Umbilical cord (tissue), 2 donors: Measurements from ENCODE around the gene ZNF581. TPM values are rescaled to one million over a fixed set of nuclear protein-coding genes. Genes with fewer than 3 reads are reported as not detected.

ENCODE experiments used
- DNase-seq: peaks from one replicate; pipeline ENCODE4 v3.0.0-alpha.2; 2015; ENCODE audit warnings: low spot score
- total RNA-seq: library from RNA; depleted of rRNA; stranded (reverse); fragments of >200 nt; gene quantifications from one replicate; pipeline ENCODE4 v1.2.3, GENCODE V29; 2014; ENCODE audit warnings: low replicate concordance; ENCODE audit not compliant: insufficient read depth

The ZNF581 gene
- total RNA-seq, 1 donor from 2014 or later, result 20.0 TPM

DNA sequence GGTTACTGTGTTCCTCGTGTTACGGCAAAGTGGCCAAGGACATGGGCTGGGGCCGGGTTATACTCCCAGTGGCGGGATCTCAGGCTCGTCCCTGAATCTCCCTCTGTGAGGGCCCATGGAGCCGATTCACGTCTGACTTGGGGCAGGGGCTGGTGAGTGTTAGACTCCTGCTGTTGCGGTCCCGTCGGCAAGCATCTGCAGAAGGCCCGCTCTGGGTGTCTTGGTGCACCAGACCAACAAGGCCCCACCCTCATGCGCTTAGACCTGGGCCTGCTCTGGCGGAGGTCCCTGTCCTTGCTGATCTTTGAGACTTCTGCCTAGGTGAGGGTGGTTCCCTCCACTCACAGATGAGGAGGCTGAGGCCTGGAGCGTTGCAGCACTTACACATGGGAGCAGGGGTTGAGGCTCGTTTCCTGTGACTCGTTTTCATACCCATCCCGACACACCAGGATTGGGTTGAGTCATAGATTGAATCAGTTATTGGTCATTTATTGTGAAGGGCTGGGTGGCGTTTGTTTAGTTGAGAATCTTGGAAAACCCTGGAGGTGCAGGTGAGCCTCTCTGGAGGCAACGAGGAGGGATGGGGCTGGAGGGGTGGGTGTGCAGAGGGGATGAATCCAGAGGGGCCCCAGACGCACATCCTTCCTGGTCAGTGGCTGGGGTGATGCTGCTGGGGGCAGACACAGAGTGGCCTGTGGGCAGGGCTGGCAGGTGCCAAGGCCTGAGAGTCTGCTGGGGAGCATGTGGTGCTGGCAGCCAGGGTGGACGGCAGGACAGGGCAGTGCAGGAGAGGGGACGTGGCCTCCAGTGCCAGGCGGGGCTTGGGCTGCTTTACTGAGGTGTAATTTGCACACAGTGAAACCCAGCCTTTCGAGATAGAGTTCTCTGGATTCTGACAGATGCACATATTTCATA lies 36.2 kb downstream of the ZNF581 start:
- DNase-seq, result no peak

DNA sequence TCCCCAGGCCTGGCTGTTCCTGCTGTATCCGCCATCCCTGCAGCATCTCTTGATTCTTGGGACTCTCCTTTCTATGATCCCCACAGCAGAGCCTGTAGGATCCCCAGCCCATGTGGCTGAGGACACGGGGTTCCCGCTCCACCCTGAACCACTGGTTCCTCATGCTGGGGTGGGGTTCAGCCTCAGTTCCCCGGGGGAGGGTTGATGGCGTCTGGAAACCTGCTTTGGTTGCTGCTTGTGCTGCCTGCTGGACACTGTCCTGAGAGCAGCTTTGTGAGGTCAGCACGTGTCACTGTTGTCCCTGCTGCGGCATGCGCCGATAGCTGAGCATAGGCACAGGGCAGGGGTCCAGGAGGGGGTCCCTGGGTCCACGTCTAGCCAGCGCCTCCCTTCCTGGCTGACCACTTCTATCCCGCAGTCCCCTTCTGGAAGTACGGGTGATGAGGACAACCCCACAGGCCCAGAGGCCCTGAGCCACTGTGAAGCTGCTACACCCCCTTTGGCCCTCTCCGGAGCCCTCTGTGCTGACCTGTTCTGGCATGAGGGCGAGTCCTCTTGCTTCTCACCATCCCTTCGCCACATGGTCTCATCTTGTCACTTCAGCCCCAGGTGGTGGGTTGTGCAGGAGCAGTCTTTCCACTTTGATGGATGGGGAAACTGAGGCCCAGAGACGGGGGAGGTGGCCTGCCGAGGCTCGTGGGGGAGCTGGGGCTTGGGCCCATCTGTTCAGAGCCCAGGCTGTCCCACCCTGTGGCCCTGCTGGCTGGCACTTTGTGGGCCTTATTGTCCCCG lies 37.1 kb downstream of the ZNF581 start:
- no peak for DNase-seq

DNA sequence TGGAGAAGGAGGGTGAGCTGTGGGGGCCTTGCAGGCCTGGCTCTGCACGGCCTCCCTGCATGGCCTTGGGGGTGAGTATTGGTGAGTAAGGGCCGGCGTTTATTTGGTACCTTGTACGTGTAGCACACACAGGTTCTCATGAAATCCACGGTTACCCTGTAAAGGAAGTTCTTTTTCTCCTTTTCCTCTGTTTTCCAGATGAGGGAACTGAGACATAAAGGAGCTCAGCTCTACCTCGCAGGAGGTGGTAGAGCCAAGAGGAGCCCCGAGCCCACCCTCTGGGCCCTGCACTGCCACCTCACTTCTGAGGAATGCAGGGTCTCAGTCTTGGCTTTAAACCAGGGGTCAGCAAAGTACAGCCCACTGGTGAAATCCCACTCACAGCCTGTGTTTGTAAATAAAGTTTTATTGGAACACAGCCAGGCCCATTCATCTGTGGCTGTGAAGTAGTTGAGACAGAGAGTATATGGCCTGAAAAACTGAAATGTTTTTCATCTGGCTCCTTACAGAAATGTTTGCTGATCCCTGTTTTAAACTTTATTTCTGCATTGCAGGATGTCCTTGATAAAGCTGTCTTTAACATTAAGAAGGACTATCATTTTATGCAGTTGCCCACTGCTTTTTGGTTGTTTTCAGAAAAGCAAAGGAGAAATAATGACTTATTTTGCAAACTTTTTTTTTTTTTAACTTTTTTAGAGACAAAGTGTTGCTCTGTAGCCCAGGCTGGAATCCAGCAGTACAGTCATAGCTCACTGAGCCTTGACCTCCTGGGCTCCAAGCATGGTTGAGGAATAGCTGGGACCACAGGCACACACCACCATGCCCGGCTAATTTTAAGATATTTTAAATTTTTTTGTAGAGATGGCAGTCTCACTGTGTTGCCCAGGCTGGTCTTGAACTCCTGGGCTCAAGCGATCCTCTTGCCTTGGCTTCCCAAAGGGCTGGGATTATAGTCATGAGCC lies 38.0 kb downstream of the ZNF581 start:
- no peak for DNase-seq

DNA sequence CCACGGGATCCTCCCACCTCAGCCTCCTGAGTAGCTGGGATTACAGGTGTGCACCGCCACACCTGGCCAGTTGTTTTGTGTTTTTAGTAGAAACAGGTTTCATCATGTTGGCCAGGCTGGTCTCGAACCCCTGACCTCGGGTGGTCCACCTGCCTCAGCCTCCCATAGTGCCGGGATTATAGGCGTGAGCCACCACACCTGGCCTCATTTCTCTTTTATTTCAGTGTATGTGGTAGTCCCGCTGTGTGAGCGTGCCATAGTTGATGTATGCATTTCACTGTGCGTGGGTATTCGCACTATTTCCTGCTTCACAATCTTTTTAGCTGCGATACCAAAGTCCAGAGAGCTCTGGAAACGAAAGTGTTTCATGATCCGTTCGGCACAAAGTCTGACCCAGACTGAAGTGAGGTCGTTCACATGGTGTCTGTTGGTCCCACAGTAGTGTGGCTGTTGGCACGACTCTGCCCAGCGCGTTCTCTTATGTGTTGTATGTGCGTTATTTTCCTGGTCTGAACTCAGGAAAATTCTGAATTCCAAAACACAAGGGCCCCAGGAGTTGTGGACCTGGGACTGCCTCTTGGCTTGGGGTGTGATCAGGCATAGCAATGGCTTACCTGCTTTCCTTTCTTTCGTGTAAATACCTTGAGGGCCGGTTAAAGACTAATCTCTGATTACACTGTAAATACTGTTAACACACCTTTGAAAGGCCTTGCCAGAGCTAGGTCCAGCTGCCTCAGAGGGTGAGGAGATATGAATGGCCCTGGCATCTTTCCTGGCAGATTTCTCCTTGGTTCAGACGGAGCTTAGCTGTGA lies 40.2 kb downstream of the ZNF581 start:
- no peak for DNase-seq

DNA sequence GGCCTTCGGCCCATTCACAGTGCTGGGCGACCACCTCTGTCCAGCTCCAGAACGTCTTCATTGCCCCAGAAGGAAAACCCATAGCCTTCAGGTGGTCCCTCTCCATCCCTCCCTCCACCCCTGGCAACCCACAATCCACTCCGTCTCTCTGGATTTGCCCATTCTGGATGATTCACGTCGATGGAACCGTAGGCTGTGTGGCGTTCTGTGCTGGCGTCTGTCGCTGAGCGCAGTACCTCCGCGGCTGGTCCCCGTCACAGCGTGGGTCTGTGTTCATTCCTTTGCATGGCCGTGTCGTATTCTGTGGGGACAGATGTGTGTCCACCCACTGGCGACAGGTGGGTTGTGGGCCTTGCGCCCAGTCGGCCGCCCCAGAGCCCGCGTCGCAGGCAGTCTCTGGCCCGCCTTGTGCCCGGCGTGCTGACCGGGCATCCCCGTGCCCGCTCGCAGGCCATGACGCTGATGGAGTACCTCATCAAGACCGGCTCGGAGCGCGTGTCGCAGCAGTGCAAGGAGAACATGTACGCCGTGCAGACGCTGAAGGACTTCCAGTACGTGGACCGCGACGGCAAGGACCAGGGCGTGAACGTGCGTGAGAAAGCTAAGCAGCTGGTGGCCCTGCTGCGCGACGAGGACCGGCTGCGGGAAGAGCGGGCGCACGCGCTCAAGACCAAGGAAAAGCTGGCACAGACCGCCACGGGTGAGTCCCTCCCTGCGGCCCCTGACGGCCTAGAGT lies 41.7 kb downstream of the ZNF581 start:
- no peak for DNase-seq

DNA sequence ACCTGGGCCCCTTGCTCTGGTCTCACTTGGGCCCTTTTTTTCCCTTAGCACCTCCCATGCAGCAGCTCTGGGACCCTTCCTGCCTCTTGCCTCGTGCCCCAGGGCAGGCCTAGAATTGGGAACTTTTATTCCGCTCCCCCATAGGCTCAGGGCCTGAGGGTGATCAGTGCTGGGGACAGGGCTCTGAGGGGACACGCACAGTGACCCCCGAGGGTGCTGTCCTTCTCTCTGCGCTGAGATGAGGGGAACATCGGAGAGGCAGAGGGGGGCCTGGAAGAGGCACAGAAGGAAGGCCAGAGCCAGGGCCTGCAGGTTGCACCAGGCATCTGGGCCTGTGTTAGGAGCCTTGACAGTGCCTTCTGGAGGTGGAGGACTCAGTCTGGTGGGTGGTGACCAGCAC lies 42.3 kb downstream of the ZNF581 start:
- no peak for DNase-seq

DNA sequence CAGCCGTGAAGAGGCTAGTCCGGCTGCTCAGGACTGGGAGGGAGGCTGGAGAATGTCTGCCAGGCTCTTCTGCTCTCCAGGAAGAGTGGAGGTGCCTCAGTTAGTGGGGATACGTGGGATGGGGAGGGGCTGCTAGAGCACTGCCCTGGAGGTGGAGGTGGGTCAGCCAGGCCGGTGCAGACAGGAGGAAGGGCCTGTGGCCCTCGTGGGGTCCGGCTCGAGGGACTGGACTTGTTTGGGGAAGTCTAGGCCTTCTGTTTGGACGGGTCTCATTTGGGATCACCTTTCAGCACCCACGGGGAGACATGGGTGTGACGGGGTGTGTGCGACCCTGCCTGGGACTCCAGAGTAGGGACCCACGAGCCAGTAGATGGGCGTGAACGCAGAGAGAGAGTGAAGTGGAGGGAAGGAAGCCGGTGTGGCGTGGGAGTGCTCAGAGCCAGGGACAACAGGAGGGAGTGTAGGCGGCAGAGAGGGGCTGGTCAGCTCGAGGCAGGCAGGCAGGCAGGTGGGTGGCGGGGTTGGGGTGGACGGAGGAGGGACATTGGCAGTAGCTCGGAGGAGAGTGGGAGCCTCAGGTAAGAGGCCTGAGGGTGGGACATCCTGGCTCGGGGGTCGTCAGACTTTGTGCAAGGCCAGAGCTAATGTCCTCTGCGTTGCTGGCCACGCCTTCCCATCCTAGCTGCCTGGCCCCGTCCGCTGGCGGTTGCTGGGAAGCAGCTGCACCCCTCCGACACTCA lies 43.0 kb downstream of the ZNF581 start:
- no peak for DNase-seq

DNA sequence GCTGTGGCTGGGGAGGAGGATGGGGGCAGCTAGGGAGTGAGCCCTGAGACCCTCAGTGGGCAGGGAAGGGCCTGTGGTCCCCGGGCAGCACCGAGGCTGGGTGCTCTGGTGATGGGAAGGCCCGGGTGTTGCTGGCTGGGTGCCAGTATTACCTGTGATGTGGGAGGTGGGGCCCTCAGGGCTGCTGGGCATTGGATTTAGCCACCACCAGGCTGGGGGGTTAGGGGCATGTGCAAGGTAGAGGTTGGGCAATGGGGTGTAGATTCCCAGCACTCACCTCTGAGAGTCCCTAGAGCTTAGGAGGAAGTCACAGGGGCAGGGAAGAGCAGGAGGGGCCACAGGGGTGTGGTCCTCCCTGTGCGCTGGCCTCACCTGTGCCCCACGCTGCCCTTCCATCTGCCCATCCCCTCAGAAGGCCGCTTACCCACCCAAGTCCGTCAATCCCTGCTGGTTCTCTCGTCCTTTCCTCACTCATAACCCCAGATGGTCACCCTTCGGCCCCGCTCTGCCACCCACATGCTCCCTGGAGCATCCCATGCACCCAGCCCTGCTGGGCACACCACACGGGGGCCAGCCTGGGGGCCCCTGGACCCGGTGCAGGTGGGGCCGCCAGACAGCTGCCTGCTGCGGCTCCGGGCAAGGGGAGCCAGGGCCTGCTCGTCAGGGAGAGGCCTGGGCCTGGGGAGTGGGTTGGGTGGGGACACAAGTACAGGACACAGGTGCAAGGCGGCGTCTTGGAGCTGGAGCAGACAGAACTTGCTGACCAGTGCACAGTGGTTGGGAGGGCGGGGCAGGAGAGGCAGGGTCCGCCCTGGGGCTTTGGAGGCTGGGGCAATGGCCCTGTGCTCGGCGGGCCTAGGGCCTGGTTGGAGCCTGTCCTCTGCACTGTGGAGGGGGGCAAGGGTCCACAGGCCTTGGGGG lies 44.1 kb downstream of the ZNF581 start:
- no peak for DNase-seq

DNA sequence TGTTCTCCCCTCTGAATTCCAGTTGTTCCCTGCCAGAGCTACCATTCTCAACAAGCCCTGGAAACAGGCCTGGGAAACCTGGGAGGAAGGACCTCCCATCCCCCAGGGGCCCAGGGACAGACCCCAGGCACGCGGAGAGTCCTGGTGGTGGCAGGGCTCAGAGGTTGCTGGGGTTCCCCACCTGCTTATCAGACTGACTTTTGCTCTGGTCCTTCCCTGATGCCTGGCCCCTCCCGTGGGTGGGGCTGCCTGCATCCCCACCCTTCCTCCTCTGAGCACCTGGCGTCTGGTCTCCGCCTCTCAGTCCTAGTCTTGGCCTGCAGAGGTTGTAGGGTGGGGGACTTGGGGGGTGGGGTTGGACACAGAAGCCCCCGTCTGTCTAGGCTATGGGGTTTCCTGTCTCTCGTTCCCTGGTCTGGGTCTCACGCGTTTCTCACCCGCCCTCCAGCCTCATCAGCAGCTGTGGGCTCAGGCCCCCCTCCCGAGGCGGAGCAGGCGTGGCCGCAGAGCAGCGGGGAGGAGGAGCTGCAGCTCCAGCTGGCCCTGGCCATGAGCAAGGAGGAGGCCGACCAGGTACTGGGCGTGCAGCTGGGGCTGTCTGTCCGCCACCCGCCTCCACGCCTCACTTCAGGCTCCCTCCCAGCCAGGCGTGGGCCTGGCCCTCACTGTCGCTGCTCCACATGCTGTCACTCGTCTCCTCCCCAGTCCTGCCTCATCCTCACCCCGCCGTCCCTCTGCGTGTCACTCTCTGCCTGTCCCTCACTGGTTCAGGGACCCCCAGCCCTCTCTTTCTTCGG lies 45.2 kb downstream of the ZNF581 start:
- no peak for DNase-seq

DNA sequence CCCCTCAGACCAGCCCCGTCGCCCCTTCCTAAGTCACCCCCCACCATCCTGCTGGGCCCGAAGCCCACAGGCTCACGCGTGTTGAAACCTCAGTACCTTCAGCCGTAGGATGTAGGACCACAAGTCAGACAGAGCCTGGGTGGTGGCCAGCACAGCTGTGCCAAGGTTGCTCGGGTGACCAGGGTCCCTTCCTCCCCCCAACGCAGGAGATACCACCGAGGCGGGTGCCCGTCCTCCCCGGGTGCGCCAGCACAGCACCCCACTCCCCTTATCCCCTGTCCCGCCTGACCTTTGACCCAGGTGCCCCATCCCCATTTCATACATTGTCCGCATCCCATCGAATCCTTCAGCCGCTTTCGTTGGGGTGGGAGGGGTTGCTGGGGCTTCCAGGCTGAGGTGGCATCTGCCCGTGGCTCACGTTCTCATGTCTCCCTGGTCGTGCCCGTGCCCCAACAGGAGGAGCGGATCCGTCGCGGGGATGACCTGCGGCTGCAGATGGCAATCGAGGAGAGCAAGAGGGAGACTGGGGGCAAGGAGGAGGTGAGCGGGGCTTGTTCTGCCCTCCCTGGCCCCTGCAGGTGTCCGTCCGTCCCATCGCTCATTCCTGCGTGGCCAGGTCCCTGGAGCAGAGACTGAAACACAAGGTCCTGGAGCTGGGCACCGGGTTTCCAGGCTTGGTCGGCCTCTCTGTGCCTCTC lies 46.1 kb downstream of the ZNF581 start:
- no peak for DNase-seq

DNA sequence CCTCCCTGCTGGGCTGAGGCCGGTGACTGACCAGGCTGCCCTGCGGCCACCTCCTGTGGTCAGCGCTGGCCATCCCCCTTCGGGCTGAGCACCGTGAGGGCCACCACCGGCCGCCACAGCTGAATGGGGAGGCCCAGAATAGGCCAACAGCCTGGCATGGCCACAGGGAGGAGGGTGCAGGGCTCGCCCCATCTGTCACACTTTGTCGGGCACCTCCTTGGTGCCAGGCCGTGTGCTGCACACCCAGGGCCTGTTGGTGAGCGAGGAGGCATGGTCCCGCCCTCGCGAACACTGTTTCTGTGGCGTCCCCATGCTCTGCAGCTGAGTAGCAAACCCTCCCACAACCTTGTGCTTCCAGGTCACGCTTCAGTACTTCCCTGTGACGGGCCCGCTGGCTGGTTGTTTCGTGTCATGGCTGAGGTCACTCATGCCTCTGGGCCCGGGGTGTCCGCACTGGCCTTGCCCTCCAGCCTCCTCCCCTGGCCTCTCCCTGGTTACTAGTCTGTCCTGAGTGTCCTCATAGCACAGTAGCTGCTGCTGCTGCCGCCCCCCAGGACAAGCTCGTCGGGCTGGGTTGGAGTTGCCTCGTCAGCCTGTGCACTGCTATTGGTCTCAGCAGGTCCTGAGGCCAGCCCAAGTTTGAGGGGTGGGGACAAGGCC lies 46.8 kb downstream of the ZNF581 start:
- DNase-seq, result no peak

DNA sequence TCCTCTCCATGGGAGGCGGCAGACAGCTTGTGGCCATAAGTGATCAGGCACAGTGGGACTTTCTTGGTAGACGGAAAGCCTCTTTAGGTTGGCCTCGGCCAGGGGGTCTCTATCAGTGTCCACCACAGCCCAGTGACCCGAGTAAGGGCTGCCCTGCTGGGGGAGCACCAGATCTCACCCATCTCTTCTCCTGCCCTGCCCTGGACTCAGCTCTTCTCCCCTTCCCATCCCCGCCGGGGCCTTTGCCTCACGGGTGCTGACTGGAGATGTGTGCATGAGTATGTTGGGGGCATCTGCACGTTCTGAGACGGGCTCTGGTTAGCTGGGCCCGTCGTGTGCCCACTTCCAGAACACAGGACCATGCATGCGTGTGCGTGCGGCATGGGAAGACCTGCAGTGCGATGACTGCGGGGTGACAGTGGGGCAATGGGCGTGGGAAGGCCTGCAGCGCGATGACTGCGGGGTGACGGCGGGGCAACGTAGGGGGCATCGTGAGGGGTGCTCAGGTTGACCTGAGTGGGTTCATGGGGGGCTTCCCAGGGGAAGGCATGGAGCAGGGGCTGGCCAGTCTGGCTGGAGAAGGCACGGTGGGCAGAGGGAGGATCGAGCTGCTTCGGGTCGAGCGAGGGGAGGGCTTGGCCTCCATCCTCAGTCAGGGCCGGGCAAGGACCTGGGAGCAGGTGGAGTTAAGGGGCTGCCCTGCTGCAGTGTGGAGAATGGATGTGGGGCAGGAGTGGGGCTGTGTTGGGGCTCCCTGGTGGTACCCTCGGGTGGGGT lies 47.5 kb downstream of the ZNF581 start:
- no peak for DNase-seq

DNA sequence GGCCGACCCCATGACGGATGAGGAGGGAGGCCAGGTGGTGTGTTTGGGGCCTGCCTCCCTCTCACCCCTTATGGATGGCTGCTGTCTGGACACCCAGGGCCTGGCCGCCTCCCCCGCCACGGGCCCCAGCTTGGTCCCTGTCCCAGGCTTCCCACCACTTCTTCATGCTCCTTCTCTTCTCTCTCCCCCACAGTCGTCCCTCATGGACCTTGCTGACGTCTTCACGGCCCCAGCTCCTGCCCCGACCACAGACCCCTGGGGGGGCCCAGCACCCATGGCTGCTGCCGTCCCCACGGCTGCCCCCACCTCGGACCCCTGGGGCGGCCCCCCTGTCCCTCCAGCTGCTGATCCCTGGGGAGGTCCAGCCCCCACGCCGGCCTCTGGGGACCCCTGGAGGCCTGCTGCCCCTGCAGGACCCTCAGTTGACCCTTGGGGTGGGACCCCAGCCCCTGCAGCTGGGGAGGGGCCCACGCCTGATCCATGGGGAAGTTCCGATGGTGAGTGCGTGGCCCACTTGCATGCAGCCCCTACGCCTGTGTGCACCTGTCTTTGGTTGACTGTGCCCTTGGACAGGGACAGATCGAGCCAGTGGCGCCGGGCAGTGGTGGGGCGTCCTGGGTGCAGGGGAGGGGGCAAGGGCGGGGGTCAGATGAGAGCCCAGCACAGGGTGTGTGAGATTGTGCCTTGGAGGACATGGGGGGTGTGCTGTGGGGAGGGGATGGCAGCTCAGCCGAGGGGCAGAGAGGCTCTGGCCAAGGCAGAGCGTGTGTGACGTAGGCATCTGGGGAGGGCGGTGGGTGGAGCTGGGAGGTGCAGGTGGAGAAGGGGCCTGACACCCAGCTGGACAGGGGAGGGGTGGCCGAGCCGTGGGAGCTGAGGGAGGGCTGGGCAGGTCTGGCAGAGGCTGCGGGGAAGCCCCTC lies 48.4 kb downstream of the ZNF581 start:
- DNase-seq, result no peak

DNA sequence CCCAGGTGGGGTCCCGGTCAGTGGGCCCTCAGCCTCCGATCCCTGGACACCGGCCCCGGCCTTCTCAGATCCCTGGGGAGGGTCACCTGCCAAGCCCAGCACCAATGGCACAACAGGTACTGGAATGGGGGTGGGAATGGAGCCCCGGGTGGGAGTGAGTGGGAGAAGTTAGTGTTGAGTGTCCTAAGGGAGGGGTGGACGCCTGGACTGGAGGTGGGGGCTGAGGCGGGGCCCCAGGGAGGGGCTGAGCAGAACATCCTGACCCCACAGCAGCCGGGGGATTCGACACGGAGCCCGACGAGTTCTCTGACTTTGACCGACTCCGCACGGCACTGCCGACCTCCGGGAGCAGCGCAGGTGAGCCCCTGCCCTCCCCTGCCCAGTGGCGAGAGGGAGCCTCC lies 49.2 kb downstream of the ZNF581 start:
- no peak for DNase-seq
